Left ventricle myocardium inferior (tissue), 1 donor: Measurements from ENCODE around the gene EGLN1. TPM values are rescaled to one million over a fixed set of nuclear protein-coding genes. Genes with fewer than 3 reads are reported as not detected.

Experiments
- DNase-seq: peaks from one replicate; pipeline ENCODE4 v3.0.0-alpha.2; 2020
- H3K27ac ChIP-seq: fragments of 200-600 bp; replicated peaks from 2 replicates; pipeline ENCODE4 v1.8.0; 2021
- H3K27me3 ChIP-seq: fragments of 200-600 bp; 2 replicates; pipeline ENCODE4 v1.8.0; 2021; ENCODE audit warnings: low read depth
- H3K36me3 ChIP-seq: fragments of 200-600 bp; 2 replicates; pipeline ENCODE4 v1.8.0; 2021
- H3K4me1 ChIP-seq: fragments of 200-600 bp; 2 replicates; pipeline ENCODE4 v1.8.0; 2021
- H3K4me3 ChIP-seq: fragments of 200-600 bp; 2 replicates; pipeline ENCODE4 v1.8.0; 2021; ENCODE audit warnings: mild to moderate bottlenecking, moderate library complexity
- H3K9me3 ChIP-seq: fragments of 200-600 bp; replicated peaks from 2 replicates; pipeline ENCODE4 v1.8.0; 2021
- intact Hi-C: fragments of 100-400 bp; cut with micrococcal nuclease; formaldehyde crosslinking; loops from one replicate; pipeline ENCODE4 v1.11.0; 2022
- total RNA-seq: library from RNA; stranded (reverse); fragmentation: NEBNext Ultra II Directional; extraction: Animal tissue kit (Norgen Biotek cat#: 25700); gene quantifications from one replicate; pipeline ENCODE4 v1.2.1, GENCODE V29; 2021
- TF ChIP-seq, protein P1 (sequence below): fragments of 200-600 bp; IDR thresholded peaks from 2 replicates; pipeline ENCODE4 v1.8.0; 2021; ENCODE audit warnings: antibody characterized with exemption, mild to moderate bottlenecking, borderline replicate concordance
- donor health status: DM: no; HTN: yes; CAD: no; lungs with severe emphysema.

Gene EGLN1
- total RNA-seq, 1 donor from 2014 or later = 83.2 TPM

- Histone ChIP-seq H3K9me3 (no peaks in the 10 kb centered on the region), H3K36me3 (peaks cover 11% of the 10 kb centered on the region), H3K4me3 (peak overlapping the region; percentile 97), H3K27ac (no peak overlapping the region), H3K27me3 (no peaks in the 10 kb centered on the region), H3K4me1 (peaks cover 55% of the 10 kb centered on the region)
- TF ChIP-seq, protein P1, sequence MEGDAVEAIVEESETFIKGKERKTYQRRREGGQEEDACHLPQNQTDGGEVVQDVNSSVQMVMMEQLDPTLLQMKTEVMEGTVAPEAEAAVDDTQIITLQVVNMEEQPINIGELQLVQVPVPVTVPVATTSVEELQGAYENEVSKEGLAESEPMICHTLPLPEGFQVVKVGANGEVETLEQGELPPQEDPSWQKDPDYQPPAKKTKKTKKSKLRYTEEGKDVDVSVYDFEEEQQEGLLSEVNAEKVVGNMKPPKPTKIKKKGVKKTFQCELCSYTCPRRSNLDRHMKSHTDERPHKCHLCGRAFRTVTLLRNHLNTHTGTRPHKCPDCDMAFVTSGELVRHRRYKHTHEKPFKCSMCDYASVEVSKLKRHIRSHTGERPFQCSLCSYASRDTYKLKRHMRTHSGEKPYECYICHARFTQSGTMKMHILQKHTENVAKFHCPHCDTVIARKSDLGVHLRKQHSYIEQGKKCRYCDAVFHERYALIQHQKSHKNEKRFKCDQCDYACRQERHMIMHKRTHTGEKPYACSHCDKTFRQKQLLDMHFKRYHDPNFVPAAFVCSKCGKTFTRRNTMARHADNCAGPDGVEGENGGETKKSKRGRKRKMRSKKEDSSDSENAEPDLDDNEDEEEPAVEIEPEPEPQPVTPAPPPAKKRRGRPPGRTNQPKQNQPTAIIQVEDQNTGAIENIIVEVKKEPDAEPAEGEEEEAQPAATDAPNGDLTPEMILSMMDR = no peak
- DNase-seq = no peak
- intact Hi-C loops = no loop called here
These were observed 89.3 kb downstream of the EGLN1 start for GRCh38 chr1:231332761-231333160.

- H3K4me3 ChIP-seq = no peak overlapping the region
- no peak overlapping the region for H3K27ac ChIP-seq
- no peaks in the 10 kb centered on the region for H3K27me3 ChIP-seq
- no peaks in the 10 kb centered on the region for H3K9me3 ChIP-seq
- peaks cover 6% of the 10 kb centered on the region for H3K36me3 ChIP-seq
- DNase-seq = no peak
- TF ChIP-seq, protein P1 = no peak
- intact Hi-C loops = no loop called here
- H3K4me1 ChIP-seq = peaks cover 24% of the 10 kb centered on the region
These were observed 92.6 kb downstream of the EGLN1 start for GRCh38 chr1:231329483-231329882.

DNA sequence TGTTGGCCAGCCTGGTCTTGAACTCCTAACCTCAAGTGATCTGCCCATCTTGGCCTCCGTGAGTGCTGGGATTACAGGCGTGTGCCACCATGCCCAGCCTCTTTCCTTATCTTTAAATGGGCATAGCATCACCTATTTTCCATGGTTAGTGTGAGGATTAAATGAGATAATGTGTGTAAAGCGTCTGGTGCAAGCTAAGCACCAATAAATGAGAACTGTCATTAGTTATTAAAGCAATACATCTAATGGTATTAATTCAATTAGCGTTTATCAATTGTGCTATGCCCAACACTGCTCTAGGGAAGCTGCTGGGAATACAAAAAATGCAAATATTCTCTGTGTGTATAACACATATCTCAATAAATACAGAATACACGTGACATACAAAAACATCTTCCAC is 94.5 kb downstream of the EGLN1 start:
- H3K36me3 ChIP-seq = peaks cover 6% of the 10 kb centered on the region
- intact Hi-C loops = no loop called here
- no peaks in the 10 kb centered on the region for H3K9me3 ChIP-seq
- H3K4me1 ChIP-seq = peaks cover 5% of the 10 kb centered on the region
- no peak overlapping the region for H3K4me3 ChIP-seq
- DNase-seq = no peak
- TF ChIP-seq, protein P1 = no peak
- H3K27ac ChIP-seq = no peak overlapping the region
- no peaks in the 10 kb centered on the region for H3K27me3 ChIP-seq

GRCh38 chr1:231326248-231326647 is 95.8 kb downstream of the EGLN1 start:
- Histone ChIP-seq H3K27me3 (no peaks in the 10 kb centered on the region), H3K9me3 (no peaks in the 10 kb centered on the region), H3K27ac (no peak overlapping the region), H3K4me1 (no peaks in the 10 kb centered on the region), H3K4me3 (no peak overlapping the region), H3K36me3 (peaks cover under 1% of the 10 kb centered on the region)
- no peak for DNase-seq
- TF ChIP-seq, protein P1 = no peak
- intact Hi-C loops = no loop called here

GRCh38 chr1:231324660-231325059 is 97.4 kb downstream of the EGLN1 start:
- Histone ChIP-seq H3K9me3 (no peaks in the 10 kb centered on the region), H3K4me3 (no peak overlapping the region), H3K36me3 (no peaks in the 10 kb centered on the region), H3K4me1 (no peaks in the 10 kb centered on the region), H3K27ac (no peak overlapping the region), H3K27me3 (no peaks in the 10 kb centered on the region)
- intact Hi-C loops = no loop called here
- TF ChIP-seq, protein P1 = no peak
- DNase-seq = no peak
